ENCODE measurements around the gene MFN1.

DNA sequence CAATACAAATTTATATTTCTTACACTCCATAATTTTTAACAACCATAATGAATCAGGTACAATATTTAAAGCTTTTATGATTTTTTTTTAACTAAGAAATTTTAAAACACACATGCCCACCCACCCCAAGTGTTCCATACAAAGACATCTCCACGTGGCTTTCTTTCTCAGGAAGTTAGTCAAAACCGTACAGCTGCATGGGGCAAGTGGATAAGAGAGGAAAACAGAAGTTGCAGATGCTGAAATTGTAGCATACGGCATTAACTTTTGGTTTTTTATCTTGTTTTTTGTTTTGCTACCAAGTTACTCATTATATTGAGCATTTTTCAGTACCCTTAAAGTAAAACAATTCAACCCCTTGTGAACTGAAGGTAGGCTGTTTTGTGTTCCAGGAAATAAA lies 89.0 kb downstream of the MFN1 start:
- TF ChIP-seq TCF4 (CRISPR knock-in tag; IDR thresholded peaks at IDR 0.05; ENCODE audit: borderline replicate concordance) (no peak), RARB (CRISPR knock-in tag; IDR thresholded peaks at IDR 0.05) (no peak), GLIS3 (CRISPR knock-in tag; IDR thresholded peaks at IDR 0.05) (no peak), ZC3H10 (CRISPR knock-in tag; IDR thresholded peaks at IDR 0.05) (no peak), PPARA (CRISPR knock-in tag; IDR thresholded peaks at IDR 0.05; ENCODE audit: borderline replicate concordance) (no peak)
- TF ChIP-seq, protein P1, sequence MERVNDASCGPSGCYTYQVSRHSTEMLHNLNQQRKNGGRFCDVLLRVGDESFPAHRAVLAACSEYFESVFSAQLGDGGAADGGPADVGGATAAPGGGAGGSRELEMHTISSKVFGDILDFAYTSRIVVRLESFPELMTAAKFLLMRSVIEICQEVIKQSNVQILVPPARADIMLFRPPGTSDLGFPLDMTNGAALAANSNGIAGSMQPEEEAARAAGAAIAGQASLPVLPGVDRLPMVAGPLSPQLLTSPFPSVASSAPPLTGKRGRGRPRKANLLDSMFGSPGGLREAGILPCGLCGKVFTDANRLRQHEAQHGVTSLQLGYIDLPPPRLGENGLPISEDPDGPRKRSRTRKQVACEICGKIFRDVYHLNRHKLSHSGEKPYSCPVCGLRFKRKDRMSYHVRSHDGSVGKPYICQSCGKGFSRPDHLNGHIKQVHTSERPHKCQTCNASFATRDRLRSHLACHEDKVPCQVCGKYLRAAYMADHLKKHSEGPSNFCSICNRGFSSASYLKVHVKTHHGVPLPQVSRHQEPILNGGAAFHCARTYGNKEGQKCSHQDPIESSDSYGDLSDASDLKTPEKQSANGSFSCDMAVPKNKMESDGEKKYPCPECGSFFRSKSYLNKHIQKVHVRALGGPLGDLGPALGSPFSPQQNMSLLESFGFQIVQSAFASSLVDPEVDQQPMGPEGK (CRISPR knock-in tag; IDR thresholded peaks at IDR 0.05; ENCODE audit: borderline replicate concordance) = no peak

All from SK-N-SH treated with all-trans-retinoic acid at 6 μM for 48 hours (cell line).